Measurements from ENCODE around the gene CADPS2. TPM values are rescaled to one million over a fixed set of nuclear protein-coding genes. Genes with fewer than 3 reads are reported as not detected.

The CADPS2 gene
- total and polyA plus RNA-seq, 2 of the 8 experiments (the other 6 are each of a cell fraction or from before 2014, with no cell fraction given) = 8.9 to 22.3 TPM

DNA sequence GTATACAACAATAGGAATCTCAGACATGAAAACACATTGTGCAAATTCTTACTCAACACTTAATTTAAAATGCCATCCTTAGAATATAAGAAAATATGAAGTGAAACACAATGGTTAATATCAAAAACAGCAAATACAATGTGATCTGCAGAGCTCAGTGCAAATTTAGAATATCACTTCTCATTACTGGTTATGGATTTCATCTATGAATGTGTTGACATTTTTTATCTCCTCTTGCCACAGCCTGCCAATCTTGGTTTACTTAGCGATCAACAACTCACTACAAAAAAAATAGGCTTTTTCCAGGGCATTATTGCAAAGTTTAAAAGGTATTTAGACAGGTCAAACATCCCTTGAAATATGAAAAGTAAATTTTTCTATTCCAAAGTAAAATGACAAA is 158.5 kb downstream of the CADPS2 start:
- CTCF ChIA-PET (ENCODE audit: partially characterized antibody) = interaction anchor here (0.6 to 1.9 kb wide), 7 partner anchors 7 to 769 kb away, joined by 3 to 6 read pairs (median 3); no protein-coding TSS in a partner anchor
- H3K18ac ChIP-seq (ENCODE audit: extremely low read depth, low read length) = no peak overlapping the region
- H3K79me2 ChIP-seq (ENCODE audit: control insufficient read depth in 1 of 2, insufficient read depth in 2 of 2, low read length in 2 of 2) = no peaks in the 10 kb centered on the region
- no peak overlapping the region for H3K4me3 ChIP-seq (ENCODE audit: extremely low read depth in 1 of 4, insufficient read depth in 2 of 4, low read depth in 3 of 4, low read length in 4 of 4)
- H4K91ac ChIP-seq (replicated peaks; ENCODE audit: insufficient read length, low read length) = no peak overlapping the region
- no peak overlapping the region for H4K5ac ChIP-seq (ENCODE audit: insufficient read length, low read depth, low read length)
- H3K23me2 ChIP-seq (ENCODE audit: low read depth, low read length) = no peaks in the 10 kb centered on the region
- H3K36me3 ChIP-seq (ENCODE audit: control insufficient read depth in 2 of 4, insufficient read depth in 4 of 4, low read length in 3 of 4) = no peaks in the 10 kb centered on the region
- H2BK20ac ChIP-seq (ENCODE audit: low read length) = no peak overlapping the region
- H4K8ac ChIP-seq (ENCODE audit: extremely low read depth, insufficient read depth, low read length) = no peak overlapping the region
- no peaks in the 10 kb centered on the region for H3K79me1 ChIP-seq (ENCODE audit: low read depth, low read length)
- no peak overlapping the region for H3K9ac ChIP-seq (replicated peaks in 1 of 4; ENCODE audit: extremely low read depth in 1 of 4, low read depth in 3 of 4, low read length in 3 of 4)
- no peak overlapping the region for H2BK15ac ChIP-seq (ENCODE audit: low read length)
- POLR2A ChIA-PET (ENCODE audit: partially characterized antibody) = no interaction called here
- H2BK120ac ChIP-seq (replicated peaks; ENCODE audit: low read depth, low read length) = no peak overlapping the region
- DNase-seq (ENCODE audit: low read depth in 1 of 2, low spot score in 2 of 2) (no peak), FAIRE-seq (no peak)
- TF ChIP-seq CBX8 (IDR thresholded peaks at IDR 0.05; ENCODE audit: borderline replicate concordance, low read depth, low read length) (no peak), HDAC6 (IDR thresholded peaks at IDR 0.05; ENCODE audit: low read depth, low read length) (no peak), PHF8 (conservative IDR thresholded peaks at IDR 0.05; ENCODE audit: low read depth, low read length) (no peak), SP1 (IDR thresholded peaks at IDR 0.05; ENCODE audit: low read depth, low read length) (no peak), CTBP2 (IDR thresholded peaks at IDR 0.05; ENCODE audit: borderline replicate concordance, insufficient read depth, insufficient read length, low read length) (no peak), BACH1 (IDR thresholded peaks at IDR 0.05; ENCODE audit: low read length) (no peak)
- TF ChIP-seq, protein P1, sequence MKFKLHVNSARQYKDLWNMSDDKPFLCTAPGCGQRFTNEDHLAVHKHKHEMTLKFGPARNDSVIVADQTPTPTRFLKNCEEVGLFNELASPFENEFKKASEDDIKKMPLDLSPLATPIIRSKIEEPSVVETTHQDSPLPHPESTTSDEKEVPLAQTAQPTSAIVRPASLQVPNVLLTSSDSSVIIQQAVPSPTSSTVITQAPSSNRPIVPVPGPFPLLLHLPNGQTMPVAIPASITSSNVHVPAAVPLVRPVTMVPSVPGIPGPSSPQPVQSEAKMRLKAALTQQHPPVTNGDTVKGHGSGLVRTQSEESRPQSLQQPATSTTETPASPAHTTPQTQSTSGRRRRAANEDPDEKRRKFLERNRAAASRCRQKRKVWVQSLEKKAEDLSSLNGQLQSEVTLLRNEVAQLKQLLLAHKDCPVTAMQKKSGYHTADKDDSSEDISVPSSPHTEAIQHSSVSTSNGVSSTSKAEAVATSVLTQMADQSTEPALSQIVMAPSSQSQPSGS (IDR thresholded peaks at IDR 0.05; ENCODE audit: low read length) = no peak
- no peak overlapping the region for H2AFZ ChIP-seq (ENCODE audit: low read length)
- H3K23ac ChIP-seq (ENCODE audit: insufficient read length) = no peak overlapping the region
- no peak overlapping the region for H3K4ac ChIP-seq (replicated peaks; ENCODE audit: insufficient read length, low read depth, low read length)
- no peaks in the 10 kb centered on the region for H3K27me3 ChIP-seq (replicated peaks in 1 of 4; ENCODE audit: control insufficient read depth in 3 of 4, extremely low read depth in 1 of 4, insufficient read depth in 3 of 4, low read length in 3 of 4)
- H2AK5ac ChIP-seq (ENCODE audit: low read depth, low read length) = no peak overlapping the region
- no peak overlapping the region for H2BK5ac ChIP-seq (ENCODE audit: low read depth, low read length)
- no peaks in the 10 kb centered on the region for H4K20me1 ChIP-seq (replicated peaks in 1 of 2; ENCODE audit: control insufficient read depth in 1 of 2, insufficient read depth in 2 of 2, low read length in 2 of 2)
- 97% methylated on average over 1 of the region's 1 CpG; no CpG with 5 or more reads in 1 of the 2 experiments for WGBS, 2 experiments (ENCODE audit: extremely low coverage in 1 of 2, insufficient coverage in 1 of 2, insufficient read length in 1 of 2, insufficient replicate concordance in 2 of 2, low coverage in 1 of 2, low lambda C conversion rate in 2 of 2, missing lambda C conversion rate in 1 of 2)
- H3K14ac ChIP-seq (ENCODE audit: insufficient read length) = no peak overlapping the region
- H3K4me2 ChIP-seq (ENCODE audit: insufficient read depth in 1 of 2, low read depth in 2 of 2, low read length in 2 of 2) = no peak overlapping the region
- no peak overlapping the region for H3K56ac ChIP-seq (replicated peaks; ENCODE audit: insufficient read length, low read depth, low read length)
- H3K27ac ChIP-seq (ENCODE audit: low read depth, low read length) = no peak overlapping the region
- H3K9me3 ChIP-seq (ENCODE audit: insufficient read depth in 2 of 2, low read depth in 1 of 2, low read length in 1 of 2) = no peaks in the 10 kb centered on the region
- no peak overlapping the region for H2BK12ac ChIP-seq (ENCODE audit: low read depth, low read length)
- no peaks in the 10 kb centered on the region for H3K4me1 ChIP-seq (replicated peaks in 1 of 4; ENCODE audit: control insufficient read depth in 3 of 4, insufficient read depth in 4 of 4, low read length in 3 of 4)

Data from H1 (cell line).